Lower leg skin (tissue), 3 donors: ENCODE results near the gene CYB5B.

Source experiments
- CTCF ChIP-seq, 3 donors: fragments of 450-650 bp; IDR thresholded peaks; one replicate each; pipeline ENCODE4 v1.5.1; 2016; ENCODE audit warnings: antibody characterized with exemption in 3 of 3, mild to moderate bottlenecking in 3 of 3, moderate library complexity in 2 of 3
- POLR2A ChIP-seq, 2 donors: fragments of 450-650 bp; IDR thresholded peaks; one replicate each; pipeline ENCODE4 v1.6.1; 2016 to 2017; ENCODE audit warnings: antibody characterized with exemption in 2 of 2, mild to moderate bottlenecking in 1 of 2, moderate library complexity in 1 of 2

GRCh38 chr16:69467531-69468204, 43.2 kb downstream of the CYB5B start:
- no peak for TF ChIP-seq CTCF (IDR thresholded peaks at IDR 0.05)
- TF ChIP-seq POLR2A (IDR thresholded peaks at IDR 0.05) = no peak
